Activated CD8-positive, alpha-beta memory T cell treated with anti-CD3 and anti-CD28 coated beads, Interleukin-2, amount 10 ng/mL, durations not matched to agents 7 days and 5 days (primary cell): Measurements from ENCODE around the gene EVI2A. TPM values are rescaled to one million over a fixed set of nuclear protein-coding genes. Genes with fewer than 3 reads are reported as not detected.
"Not testable (repeated sequence)": the region's sequence is repeated elsewhere in the genome, so short reads cannot be mapped to it uniquely, and the experiment has no call there.

Experiments
- ATAC-seq: fragments of 150-1000 bp; cut with Tn5 transposase; one replicate; pipeline ENCODE4 v1.10.0; 2021; ENCODE audit warnings: moderate library complexity
- CTCF ChIA-PET: fragments of 350-600 bp; sonication (Branson Sonifier 250); formaldehyde crosslinking; loops from one replicate; lab custom pipeline; 2021; ENCODE audit warnings: antibody characterized with exemption; lab: Charles Lee
- DNase-seq: peaks from one replicate; pipeline ENCODE4 v3.0.0-alpha.2; 2020
- H3K27ac Mint-ChIP-seq: one replicate; pipeline ENCODE4 v1.8.0; 2021; ENCODE audit warnings: mild to moderate bottlenecking, mixed read lengths
- H3K27me3 Mint-ChIP-seq: one replicate; pipeline ENCODE4 v1.8.0; 2021; ENCODE audit warnings: mixed read lengths
- H3K36me3 Mint-ChIP-seq: one replicate; pipeline ENCODE4 v1.8.0; 2021; ENCODE audit warnings: mild to moderate bottlenecking, mixed read lengths
- H3K4me1 Mint-ChIP-seq: one replicate; pipeline ENCODE4 v1.8.0; 2021; ENCODE audit warnings: mixed read lengths
- H3K4me3 Mint-ChIP-seq: one replicate; pipeline ENCODE4 v1.8.0; 2021; ENCODE audit warnings: mild to moderate bottlenecking, moderate library complexity, mixed read lengths
- H3K9me3 Mint-ChIP-seq: one replicate; pipeline ENCODE4 v1.8.0; 2022; ENCODE audit warnings: low read depth, mixed read lengths
- total RNA-seq, 2 experiments: library from RNA; stranded (reverse); gene quantifications; one replicate each; pipeline ENCODE4 v1.2.3, GENCODE V29; 2021

Gene EVI2A
- total RNA-seq, 2 experiments from 2014 or later: 37.3 to 45.9 TPM

DNA sequence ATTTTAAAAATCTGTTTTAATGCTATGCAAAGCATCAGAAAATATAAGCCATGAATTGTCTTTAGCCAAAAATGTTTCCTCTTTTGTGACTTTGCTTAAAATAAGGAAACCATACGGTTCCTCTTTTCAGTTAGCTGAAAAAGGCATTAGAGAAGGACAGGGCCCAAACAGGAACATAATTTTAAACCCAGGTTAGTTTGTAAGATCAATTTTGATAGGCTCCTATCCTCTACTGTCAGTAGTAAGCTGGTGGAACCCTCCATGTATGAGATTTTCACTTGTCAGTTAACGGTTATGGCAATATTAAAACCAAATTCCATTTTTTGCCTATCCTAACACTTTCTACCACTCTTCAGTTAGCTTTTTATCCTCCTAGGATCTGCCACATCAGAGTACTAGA lies 11.9 kb downstream of the EVI2A start:
- DNase-seq (no peak), ATAC-seq (peak; percentile 22)
- H3K27ac Mint-ChIP-seq: peak overlapping the region; percentile 90
- CTCF ChIA-PET: interaction anchor here (1.5 to 2.5 kb wide), 3 partner anchors 10 to 63 kb away, joined by 4 to 17 read pairs (median 5); partner anchors contain the start of gene EVI2A
- no peaks in the 10 kb centered on the region for H3K27me3 Mint-ChIP-seq
- H3K4me3 Mint-ChIP-seq: peak overlapping the region; percentile 82
- peaks cover 60% of the 10 kb centered on the region for H3K36me3 Mint-ChIP-seq
- H3K9me3 Mint-ChIP-seq: peaks cover 8% of the 10 kb centered on the region
- peaks cover 38% of the 10 kb centered on the region for H3K4me1 Mint-ChIP-seq

DNA sequence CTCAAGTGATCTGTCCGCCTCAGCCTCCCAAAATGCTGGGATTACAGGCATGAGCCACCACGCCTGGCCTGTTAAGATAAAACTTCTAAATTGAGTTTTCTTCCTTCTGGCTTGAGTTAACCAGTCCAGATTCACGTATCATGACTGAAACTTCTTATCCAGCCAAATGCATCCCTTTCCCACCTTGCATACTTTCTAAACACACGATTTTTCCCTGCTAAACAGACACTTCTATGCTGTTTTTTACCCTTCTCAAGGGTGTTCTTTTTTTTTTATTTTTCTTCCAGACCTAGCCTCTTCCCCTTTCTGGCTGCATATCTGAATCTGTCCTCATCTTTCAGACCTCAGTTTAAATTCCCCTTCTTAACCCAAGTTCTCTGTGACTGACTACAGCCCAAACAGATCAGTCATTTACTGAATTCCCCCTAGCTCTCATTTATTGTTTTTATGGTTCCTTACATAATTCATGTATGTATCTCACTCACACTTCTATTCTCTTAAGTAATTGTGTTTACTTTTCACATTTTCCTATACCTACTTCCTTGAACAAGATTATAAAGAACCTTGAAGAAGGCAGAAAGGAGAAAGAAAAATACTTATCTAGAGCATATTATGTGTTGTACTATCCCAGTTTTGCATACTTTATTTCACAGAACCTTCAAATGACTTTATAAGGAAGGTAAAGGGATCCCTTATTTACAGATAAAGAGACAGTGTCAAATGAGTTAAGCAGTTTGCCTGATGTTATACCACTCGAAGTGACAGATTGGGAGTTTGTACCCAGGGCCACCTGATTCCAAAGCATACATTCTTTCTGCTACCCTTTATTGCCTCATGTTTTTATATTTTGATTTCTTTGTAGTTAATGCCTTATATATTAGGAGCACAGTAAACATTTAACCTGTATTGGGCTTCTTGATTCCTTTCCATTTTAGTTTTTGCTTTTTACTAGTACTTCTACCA lies 12.8 kb downstream of the EVI2A start:
- DNase-seq (no peak), ATAC-seq (peak; percentile 10)
- peak overlapping the region; percentile 82 for H3K4me3 Mint-ChIP-seq
- peaks cover 37% of the 10 kb centered on the region for H3K4me1 Mint-ChIP-seq
- peaks cover 63% of the 10 kb centered on the region for H3K36me3 Mint-ChIP-seq
- peaks cover 11% of the 10 kb centered on the region for H3K9me3 Mint-ChIP-seq
- CTCF ChIA-PET: no interaction called here
- peak overlapping the region; percentile 90 for H3K27ac Mint-ChIP-seq
- no peaks in the 10 kb centered on the region for H3K27me3 Mint-ChIP-seq

DNA sequence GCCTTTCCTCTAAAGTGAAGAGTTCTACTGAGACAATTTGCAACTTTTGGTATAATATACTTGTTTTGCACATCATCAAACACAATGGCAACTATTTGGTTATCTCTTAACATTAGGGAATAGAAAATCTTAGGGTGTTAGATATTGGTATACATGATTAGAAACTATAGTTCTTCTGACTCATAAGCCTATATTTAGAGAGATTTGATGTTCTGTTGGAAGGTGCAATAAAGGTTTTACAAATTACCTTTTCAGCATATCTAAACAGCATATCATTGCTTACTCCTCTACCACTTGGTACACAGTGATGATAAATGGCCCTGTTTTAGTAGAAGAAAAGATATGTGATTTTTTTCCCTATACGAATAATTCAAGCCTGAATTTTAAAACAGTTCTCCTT lies 13.8 kb downstream of the EVI2A start:
- H3K27ac Mint-ChIP-seq: peak overlapping the region; percentile 24
- peaks cover 37% of the 10 kb centered on the region for H3K4me1 Mint-ChIP-seq
- CTCF ChIA-PET: no interaction called here
- ATAC-seq: no peak
- H3K4me3 Mint-ChIP-seq: peak overlapping the region; percentile 82
- peaks cover 71% of the 10 kb centered on the region for H3K36me3 Mint-ChIP-seq
- no peaks in the 10 kb centered on the region for H3K27me3 Mint-ChIP-seq
- DNase-seq: no peak
- peaks cover 11% of the 10 kb centered on the region for H3K9me3 Mint-ChIP-seq

GRCh38 chr17:31299624-31300023 lies 21.8 kb downstream of the EVI2A start:
- no peak for DNase-seq
- H3K4me1 Mint-ChIP-seq: peaks cover 6% of the 10 kb centered on the region
- H3K27ac Mint-ChIP-seq: no peak overlapping the region
- ATAC-seq: no peak
- H3K4me3 Mint-ChIP-seq: no peak overlapping the region
- H3K36me3 Mint-ChIP-seq: peaks cover 20% of the 10 kb centered on the region
- no peaks in the 10 kb centered on the region for H3K27me3 Mint-ChIP-seq
- peaks cover 2% of the 10 kb centered on the region for H3K9me3 Mint-ChIP-seq
- CTCF ChIA-PET: no interaction called here

DNA sequence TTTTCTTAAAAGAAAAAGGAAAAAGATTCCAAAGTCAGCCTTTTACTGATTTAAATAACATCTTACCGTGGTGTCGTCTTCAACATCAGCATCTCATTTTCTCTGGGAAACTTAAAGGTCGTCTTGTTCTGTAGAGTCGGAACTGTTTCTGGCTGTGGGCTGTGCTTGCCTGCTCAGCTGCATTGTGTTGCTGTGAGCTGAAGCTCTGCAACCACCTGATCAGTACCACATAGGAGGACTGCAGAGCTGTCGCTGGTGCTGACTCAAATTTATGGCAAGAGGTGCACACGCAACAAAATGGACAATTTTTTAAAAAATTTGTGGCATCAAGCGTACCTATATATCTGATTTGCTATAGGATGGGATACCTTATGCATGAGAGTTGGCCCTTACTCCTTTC lies 24.3 kb downstream of the EVI2A start, which contains the start of gene OMG:
TSS of gene OMG (minus strand) at position 150 of the 400 bp plus-strand sequence. CDS start 908 bp downstream, outside the sequence.
- ATAC-seq (no peak), DNase-seq (no peak)
- Mint-ChIP-seq H3K27ac (no peak within 1 kb of the TSS), H3K27me3 (no peaks in the 10 kb centered on the region), H3K4me3 (no peak within 1 kb of the TSS), H3K36me3 (peaks cover 1% of the 10 kb centered on the region), H3K9me3 (no peaks in the 10 kb centered on the region), H3K4me1 (peaks cover 4% of the 10 kb centered on the region)
- CTCF ChIA-PET: no interaction called here

DNA sequence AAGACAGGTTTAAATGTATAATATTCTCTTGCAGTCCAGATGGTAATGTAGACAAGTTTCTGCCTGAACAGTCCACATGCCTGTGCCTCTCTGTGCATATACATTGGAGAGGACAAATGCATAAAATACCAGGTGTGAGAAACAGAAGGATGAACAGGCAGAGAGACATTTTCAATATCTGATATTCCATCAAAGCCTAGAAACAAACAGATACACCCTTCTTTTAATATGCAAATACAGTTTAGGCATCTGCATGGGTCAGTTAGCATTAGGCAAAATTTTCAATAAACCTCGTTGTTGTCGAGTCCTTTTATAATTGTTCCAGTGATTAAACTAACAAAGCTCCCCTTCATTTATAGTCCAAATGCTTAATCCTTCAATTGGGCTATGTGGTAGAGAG lies 25.3 kb downstream of the EVI2A start:
- no peak for DNase-seq
- H3K4me3 Mint-ChIP-seq: no peak overlapping the region
- peaks cover 4% of the 10 kb centered on the region for H3K4me1 Mint-ChIP-seq
- H3K27me3 Mint-ChIP-seq: no peaks in the 10 kb centered on the region
- no peaks in the 10 kb centered on the region for H3K9me3 Mint-ChIP-seq
- CTCF ChIA-PET: no interaction called here
- peaks cover 1% of the 10 kb centered on the region for H3K36me3 Mint-ChIP-seq
- no peak overlapping the region for H3K27ac Mint-ChIP-seq
- no peak for ATAC-seq

DNA sequence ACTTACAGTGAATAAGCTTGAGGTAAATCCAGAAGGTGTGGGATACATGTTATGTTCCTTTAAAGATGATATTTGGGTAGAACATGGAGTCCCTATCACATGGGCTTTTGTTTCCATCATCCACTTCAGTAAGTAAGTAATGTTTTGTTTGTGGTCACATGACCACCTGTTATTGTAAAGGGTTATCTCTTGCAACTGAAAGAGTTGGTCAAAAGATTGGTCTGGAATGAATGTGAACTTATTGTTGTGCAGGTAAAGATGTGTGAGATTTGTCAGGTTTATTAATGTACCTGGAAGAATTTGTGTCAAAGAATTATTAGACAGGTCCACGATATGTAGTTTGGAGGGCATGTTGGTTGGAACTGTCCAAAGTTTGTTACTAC lies 25.9 kb downstream of the EVI2A start:
- Mint-ChIP-seq H3K27ac (no peak overlapping the region), H3K9me3 (no peaks in the 10 kb centered on the region), H3K4me3 (no peak overlapping the region), H3K36me3 (peaks cover 1% of the 10 kb centered on the region), H3K27me3 (no peaks in the 10 kb centered on the region), H3K4me1 (peaks cover 4% of the 10 kb centered on the region)
- CTCF ChIA-PET: no interaction called here
- ATAC-seq (no peak), DNase-seq (no peak)

- H3K36me3 Mint-ChIP-seq: peaks cover 3% of the 10 kb centered on the region
Measured at GRCh38 chr17:31294820-31295488, 26.5 kb downstream of the EVI2A start.

DNA sequence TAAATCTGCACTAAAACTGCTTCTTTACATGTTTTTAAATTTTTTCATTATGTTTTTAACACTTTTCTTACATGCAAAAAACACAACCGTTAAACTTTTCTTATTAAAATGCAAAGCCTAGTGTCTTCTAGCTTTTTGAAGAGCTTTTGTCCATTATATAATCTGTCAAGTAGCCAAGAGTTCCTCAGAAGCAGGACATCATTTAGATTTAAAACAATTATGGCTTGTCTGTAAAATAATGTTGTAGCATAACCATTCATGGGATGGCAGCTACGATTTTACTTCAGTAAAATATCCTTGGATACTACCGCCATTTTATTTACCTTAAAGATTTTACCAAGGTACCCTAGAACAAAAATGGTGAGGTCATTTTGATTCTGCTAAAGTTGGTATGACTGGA lies 27.2 kb downstream of the EVI2A start:
- ATAC-seq (no peak), DNase-seq (no peak)
- Mint-ChIP-seq H3K27ac (no peak overlapping the region), H3K4me1 (peaks cover 8% of the 10 kb centered on the region), H3K4me3 (no peak overlapping the region), H3K27me3 (no peaks in the 10 kb centered on the region), H3K9me3 (no peaks in the 10 kb centered on the region), H3K36me3 (peaks cover 3% of the 10 kb centered on the region)
- CTCF ChIA-PET: no interaction called here

More at GRCh38 chr17:31294820-31295488, 26.5 kb downstream of the EVI2A start:
- CTCF ChIA-PET: no interaction called here
- no peaks in the 10 kb centered on the region for H3K9me3 Mint-ChIP-seq
- no peak overlapping the region for H3K4me3 Mint-ChIP-seq
- ATAC-seq: no peak
- H3K4me1 Mint-ChIP-seq: peaks cover 8% of the 10 kb centered on the region
- H3K27ac Mint-ChIP-seq: no peak overlapping the region
- DNase-seq: no peak
- no peaks in the 10 kb centered on the region for H3K27me3 Mint-ChIP-seq

- Mint-ChIP-seq H3K9me3 (no peaks in the 10 kb centered on the region), H3K4me3 (no peak overlapping the region), H3K27ac (no peak overlapping the region), H3K4me1 (peaks cover 8% of the 10 kb centered on the region), H3K36me3 (peaks cover 3% of the 10 kb centered on the region), H3K27me3 (no peaks in the 10 kb centered on the region)
- CTCF ChIA-PET: no interaction called here
- DNase-seq (no peak), ATAC-seq (no peak)
Measured at GRCh38 chr17:31293581-31293980, 27.8 kb downstream of the EVI2A start.

- CTCF ChIA-PET: no interaction called here
- no peak overlapping the region for H3K4me3 Mint-ChIP-seq
- peaks cover 8% of the 10 kb centered on the region for H3K4me1 Mint-ChIP-seq
- peaks cover 7% of the 10 kb centered on the region for H3K36me3 Mint-ChIP-seq
- H3K27ac Mint-ChIP-seq: no peak overlapping the region
- no peaks in the 10 kb centered on the region for H3K9me3 Mint-ChIP-seq
- ATAC-seq (no peak), DNase-seq (no peak)
- H3K27me3 Mint-ChIP-seq: no peaks in the 10 kb centered on the region
Measured at GRCh38 chr17:31291820-31292219, 29.6 kb downstream of the EVI2A start.

GRCh38 chr17:31289790-31290189 lies 31.6 kb downstream of the EVI2A start:
- ATAC-seq (no peak), DNase-seq (no peak)
- no peak overlapping the region for H3K27ac Mint-ChIP-seq
- no peak overlapping the region for H3K4me3 Mint-ChIP-seq
- no peaks in the 10 kb centered on the region for H3K9me3 Mint-ChIP-seq
- peaks cover 5% of the 10 kb centered on the region for H3K36me3 Mint-ChIP-seq
- CTCF ChIA-PET: no interaction called here
- peaks cover 4% of the 10 kb centered on the region for H3K4me1 Mint-ChIP-seq
- H3K27me3 Mint-ChIP-seq: no peaks in the 10 kb centered on the region

GRCh38 chr17:31287932-31288331 lies 33.5 kb downstream of the EVI2A start:
- H3K27me3 Mint-ChIP-seq, H3K4me1 Mint-ChIP-seq, H3K9me3 Mint-ChIP-seq, H3K27ac Mint-ChIP-seq, DNase-seq, ATAC-seq, H3K4me3 Mint-ChIP-seq, CTCF ChIA-PET, H3K36me3 Mint-ChIP-seq: not testable (repeated sequence)
